Chondrocyte (in vitro differentiated cells): ENCODE data around the gene BICC1. TPM values are rescaled to one million over a fixed set of nuclear protein-coding genes. Genes with fewer than 3 reads are reported as not detected.

Experiments used
- DNase-seq: peaks from one replicate; pipeline ENCODE4 v3.0.0; 2021; ENCODE audit warnings: mixed read lengths, low spot score
- H3K27ac Mint-ChIP-seq: one replicate; pipeline ENCODE4 v1.8.0; 2021; ENCODE audit warnings: mild to moderate bottlenecking, moderate library complexity, mixed read lengths; ENCODE audit not compliant: unreplicated experiment
- H3K27me3 Mint-ChIP-seq: 2 replicates; pipeline ENCODE4 v1.8.0; 2021; ENCODE audit warnings: low read depth, mixed read lengths
- H3K36me3 Mint-ChIP-seq: 2 replicates; pipeline ENCODE4 v1.8.0; 2021; ENCODE audit warnings: low read depth, mixed read lengths
- H3K4me1 Mint-ChIP-seq: 2 replicates; pipeline ENCODE4 v1.8.0; 2021; ENCODE audit warnings: low read depth, mild to moderate bottlenecking, mixed read lengths
- H3K4me3 Mint-ChIP-seq: one replicate; pipeline ENCODE4 v1.8.0; 2021; ENCODE audit warnings: mild to moderate bottlenecking, moderate library complexity, mixed read lengths; ENCODE audit not compliant: unreplicated experiment
- H3K9me3 Mint-ChIP-seq: 2 replicates; pipeline ENCODE4 v1.8.0; 2021; ENCODE audit warnings: low read depth, mixed read lengths
- total RNA-seq: library from RNA; stranded (reverse); gene quantifications from 3 replicates; pipeline ENCODE4 v1.2.1, GENCODE V29; 2021
- TF ChIP-seq, protein P1 (sequence below): fragments of 200-600 bp; sonication (generic); IDR thresholded peaks from 2 replicates; pipeline ENCODE4 v1.5.0; 2021; ENCODE audit warnings: antibody characterized with exemption, mild to moderate bottlenecking, moderate library complexity

BICC1 gene
- total RNA-seq, 1 donor from 2014 or later = 32.4 TPM

DNA sequence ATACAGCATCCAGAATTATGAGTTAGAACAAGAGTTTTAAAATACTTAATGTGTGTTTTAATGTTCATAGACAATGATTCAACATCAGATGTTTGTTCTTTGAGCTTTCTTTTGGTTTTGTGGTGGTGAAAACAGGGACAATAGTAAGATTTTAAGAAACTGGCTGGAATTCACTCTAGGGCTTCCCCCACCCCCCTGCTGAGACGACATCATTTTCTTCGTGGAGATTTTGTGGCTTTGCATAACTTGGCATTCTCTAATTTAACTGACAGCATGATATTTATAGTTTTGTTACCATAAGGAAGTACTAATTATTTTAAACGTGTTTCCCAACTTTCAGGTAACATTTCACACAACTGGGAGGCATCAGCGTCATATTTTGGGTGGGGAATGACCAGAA lies 184.1 kb downstream of the BICC1 start:
- TF ChIP-seq, protein P1, sequence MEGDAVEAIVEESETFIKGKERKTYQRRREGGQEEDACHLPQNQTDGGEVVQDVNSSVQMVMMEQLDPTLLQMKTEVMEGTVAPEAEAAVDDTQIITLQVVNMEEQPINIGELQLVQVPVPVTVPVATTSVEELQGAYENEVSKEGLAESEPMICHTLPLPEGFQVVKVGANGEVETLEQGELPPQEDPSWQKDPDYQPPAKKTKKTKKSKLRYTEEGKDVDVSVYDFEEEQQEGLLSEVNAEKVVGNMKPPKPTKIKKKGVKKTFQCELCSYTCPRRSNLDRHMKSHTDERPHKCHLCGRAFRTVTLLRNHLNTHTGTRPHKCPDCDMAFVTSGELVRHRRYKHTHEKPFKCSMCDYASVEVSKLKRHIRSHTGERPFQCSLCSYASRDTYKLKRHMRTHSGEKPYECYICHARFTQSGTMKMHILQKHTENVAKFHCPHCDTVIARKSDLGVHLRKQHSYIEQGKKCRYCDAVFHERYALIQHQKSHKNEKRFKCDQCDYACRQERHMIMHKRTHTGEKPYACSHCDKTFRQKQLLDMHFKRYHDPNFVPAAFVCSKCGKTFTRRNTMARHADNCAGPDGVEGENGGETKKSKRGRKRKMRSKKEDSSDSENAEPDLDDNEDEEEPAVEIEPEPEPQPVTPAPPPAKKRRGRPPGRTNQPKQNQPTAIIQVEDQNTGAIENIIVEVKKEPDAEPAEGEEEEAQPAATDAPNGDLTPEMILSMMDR = no peak
- Mint-ChIP-seq H3K27ac (peak overlapping the region; percentile 19), H3K4me1 (peaks cover 48% of the 10 kb centered on the region), H3K36me3 (no peaks in the 10 kb centered on the region), H3K27me3 (no peaks in the 10 kb centered on the region), H3K4me3 (no peak overlapping the region), H3K9me3 (peaks cover 7% of the 10 kb centered on the region)
- no peak for DNase-seq

DNA sequence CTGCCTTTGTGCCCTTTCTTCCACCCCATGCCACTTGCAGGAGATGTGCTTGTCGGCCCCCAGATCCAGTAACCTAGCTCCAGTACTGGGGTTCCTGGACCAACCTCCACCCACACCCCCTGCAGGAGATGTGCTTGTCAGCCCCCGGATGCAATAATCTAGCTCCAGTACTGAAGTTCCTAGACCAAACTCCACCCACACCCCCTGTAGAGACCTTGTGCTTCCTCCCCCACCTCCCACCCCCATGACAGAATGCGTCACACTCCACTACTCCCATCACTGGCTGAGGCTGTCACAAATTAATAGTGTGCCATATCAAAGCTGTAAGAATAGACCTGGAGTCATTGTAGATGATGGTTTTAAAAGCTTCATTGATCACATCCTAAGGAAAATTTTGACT lies 185.0 kb downstream of the BICC1 start:
- TF ChIP-seq, protein P1 = no peak
- no peaks in the 10 kb centered on the region for H3K36me3 Mint-ChIP-seq

DNA sequence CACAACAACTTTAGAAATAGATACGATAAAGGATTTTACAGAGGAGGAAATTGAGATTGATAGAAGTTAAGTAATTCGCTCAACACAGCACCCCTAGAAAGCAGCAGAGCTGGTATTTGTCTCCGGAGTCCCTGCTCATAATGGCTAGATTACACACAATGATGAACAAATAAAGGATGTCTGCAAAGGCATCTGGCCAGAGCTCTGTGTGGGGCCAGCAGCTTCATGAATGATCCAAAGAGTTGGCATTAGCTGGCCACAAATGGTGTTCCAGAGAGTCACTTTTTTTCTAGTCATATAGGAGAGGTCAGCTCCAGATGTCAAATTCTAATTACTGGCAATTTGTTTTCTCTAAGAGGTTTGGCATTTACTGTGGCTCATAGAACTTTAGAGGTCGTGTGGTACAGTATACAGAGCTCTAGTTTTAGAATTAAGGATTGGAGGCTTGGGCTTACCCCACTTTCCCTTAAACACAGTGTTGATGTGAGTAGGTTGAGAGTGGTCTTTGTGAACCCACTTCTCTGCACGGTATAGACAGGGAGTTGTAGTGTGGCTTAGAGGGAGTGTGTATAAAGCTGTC lies 186.2 kb downstream of the BICC1 start:
- no peak for DNase-seq
- no peaks in the 10 kb centered on the region for H3K27me3 Mint-ChIP-seq
- H3K27ac Mint-ChIP-seq = no peak overlapping the region
- H3K4me3 Mint-ChIP-seq = no peak overlapping the region
- H3K9me3 Mint-ChIP-seq = peaks cover 3% of the 10 kb centered on the region
- TF ChIP-seq, protein P1 = no peak
- H3K36me3 Mint-ChIP-seq = no peaks in the 10 kb centered on the region
- peaks cover 67% of the 10 kb centered on the region for H3K4me1 Mint-ChIP-seq

More for the DNA sequence above, 185.0 kb downstream of the BICC1 start:
- peaks cover 3% of the 10 kb centered on the region for H3K9me3 Mint-ChIP-seq
- no peaks in the 10 kb centered on the region for H3K27me3 Mint-ChIP-seq
- H3K27ac Mint-ChIP-seq = no peak overlapping the region
- DNase-seq = no peak
- no peak overlapping the region for H3K4me3 Mint-ChIP-seq
- peaks cover 56% of the 10 kb centered on the region for H3K4me1 Mint-ChIP-seq

DNA sequence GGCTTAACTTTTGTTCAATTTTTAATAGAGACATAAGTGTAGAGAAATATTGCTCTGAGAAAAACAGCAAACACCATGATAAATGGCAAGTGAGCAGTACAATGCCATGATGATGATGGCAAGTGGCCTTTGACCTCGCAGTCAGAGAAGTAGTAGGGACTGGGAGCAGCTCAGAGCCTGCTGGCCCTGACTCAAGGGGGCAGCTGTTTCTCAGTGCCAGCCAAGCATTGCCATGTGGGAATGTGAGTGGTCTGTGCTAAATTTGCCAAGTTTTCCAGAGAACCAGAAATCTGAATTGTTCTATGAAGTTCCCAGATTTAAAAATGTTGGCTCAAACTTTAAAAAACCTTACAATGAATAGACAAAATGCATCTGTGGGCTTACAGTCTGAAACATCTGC lies 187.9 kb downstream of the BICC1 start:
- no peak overlapping the region for H3K4me3 Mint-ChIP-seq
- H3K4me1 Mint-ChIP-seq = peaks cover 84% of the 10 kb centered on the region
- TF ChIP-seq, protein P1 = no peak
- H3K27me3 Mint-ChIP-seq = no peaks in the 10 kb centered on the region
- H3K36me3 Mint-ChIP-seq = no peaks in the 10 kb centered on the region
- peaks cover 3% of the 10 kb centered on the region for H3K9me3 Mint-ChIP-seq
- H3K27ac Mint-ChIP-seq = peak overlapping the region; percentile 47
- DNase-seq = no peak

DNA sequence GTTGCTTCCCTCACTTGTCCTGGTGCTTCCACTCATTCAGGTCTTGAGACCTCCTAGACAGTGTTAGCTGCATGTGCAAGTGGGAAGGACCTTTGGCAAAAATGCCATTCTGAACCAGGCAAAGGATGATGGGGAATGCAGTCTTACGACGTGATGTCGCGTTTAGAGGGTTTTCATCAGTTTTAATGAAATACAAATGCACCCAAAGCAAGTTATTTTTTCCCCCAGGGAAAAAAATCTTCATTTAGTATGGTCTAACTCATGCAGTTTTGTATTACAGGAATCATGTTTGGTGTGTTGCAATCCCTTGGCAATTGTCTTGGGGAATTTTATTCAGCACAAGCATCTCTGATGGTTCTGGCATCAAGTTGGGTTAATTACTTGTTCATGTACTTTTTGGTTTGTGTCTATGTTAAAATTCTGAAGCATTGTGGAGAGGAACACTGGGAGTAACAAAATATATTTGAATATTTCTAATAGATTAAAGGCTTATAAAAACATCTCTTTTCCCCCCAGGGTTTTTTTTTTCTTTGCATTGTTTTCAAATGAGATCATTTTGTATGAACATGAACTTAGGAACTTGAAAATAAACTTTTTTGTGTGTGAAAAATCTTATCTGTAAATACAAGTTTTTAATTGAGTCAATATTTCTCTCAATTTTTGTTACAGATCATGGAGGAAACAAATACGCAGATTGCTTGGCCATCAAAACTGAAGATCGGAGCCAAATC lies 188.9 kb downstream of the BICC1 start:
- no peak for DNase-seq
- Mint-ChIP-seq H3K27ac (peak overlapping the region; percentile 84), H3K4me3 (no peak overlapping the region), H3K4me1 (peaks cover 88% of the 10 kb centered on the region), H3K27me3 (no peaks in the 10 kb centered on the region), H3K9me3 (peaks cover 4% of the 10 kb centered on the region), H3K36me3 (no peaks in the 10 kb centered on the region)
- TF ChIP-seq, protein P1 = no peak
